MM.1S (cell line): ENCODE measurements around the gene FARS2.

ENCODE experiments used
- EZH2phosphoT487 ChIP-seq: fragments of 300-600 bp; sonication (generic); IDR thresholded peaks from 2 replicates; pipeline ENCODE4 v1.6.1; 2018; ENCODE audit warnings: antibody characterized with exemption, low read length
- TF ChIP-seq, protein P1 (sequence below): fragments of 300-600 bp; sonication (generic); IDR thresholded peaks from 2 replicates; pipeline ENCODE4 v1.5.1; 2016; ENCODE audit warnings: antibody characterized with exemption, low read length, mixed read lengths

DNA sequence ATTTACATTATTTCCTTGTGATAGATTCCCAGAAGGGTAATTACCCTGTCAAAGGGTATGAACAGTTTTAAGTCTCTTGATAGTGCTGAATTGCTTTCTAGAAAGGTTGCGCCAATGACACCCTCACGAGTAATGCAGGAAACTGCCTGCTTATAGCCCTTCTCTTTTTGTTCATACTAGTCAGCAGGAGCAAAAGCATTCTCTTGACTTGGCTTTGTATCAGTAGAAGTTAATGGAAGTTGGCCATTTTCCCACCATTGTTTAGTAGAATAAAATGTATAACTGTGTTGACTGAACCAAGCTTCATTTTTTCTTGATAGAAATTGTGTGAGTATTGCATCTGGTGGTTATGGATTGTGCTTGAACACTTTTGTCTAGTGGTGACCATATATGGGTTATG is 100.1 kb downstream of the FARS2 start:
- TF ChIP-seq, protein P1, sequence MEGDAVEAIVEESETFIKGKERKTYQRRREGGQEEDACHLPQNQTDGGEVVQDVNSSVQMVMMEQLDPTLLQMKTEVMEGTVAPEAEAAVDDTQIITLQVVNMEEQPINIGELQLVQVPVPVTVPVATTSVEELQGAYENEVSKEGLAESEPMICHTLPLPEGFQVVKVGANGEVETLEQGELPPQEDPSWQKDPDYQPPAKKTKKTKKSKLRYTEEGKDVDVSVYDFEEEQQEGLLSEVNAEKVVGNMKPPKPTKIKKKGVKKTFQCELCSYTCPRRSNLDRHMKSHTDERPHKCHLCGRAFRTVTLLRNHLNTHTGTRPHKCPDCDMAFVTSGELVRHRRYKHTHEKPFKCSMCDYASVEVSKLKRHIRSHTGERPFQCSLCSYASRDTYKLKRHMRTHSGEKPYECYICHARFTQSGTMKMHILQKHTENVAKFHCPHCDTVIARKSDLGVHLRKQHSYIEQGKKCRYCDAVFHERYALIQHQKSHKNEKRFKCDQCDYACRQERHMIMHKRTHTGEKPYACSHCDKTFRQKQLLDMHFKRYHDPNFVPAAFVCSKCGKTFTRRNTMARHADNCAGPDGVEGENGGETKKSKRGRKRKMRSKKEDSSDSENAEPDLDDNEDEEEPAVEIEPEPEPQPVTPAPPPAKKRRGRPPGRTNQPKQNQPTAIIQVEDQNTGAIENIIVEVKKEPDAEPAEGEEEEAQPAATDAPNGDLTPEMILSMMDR = no peak
- no peak for TF ChIP-seq EZH2phosphoT487
